Posterior vena cava (tissue), 2 donors: Measurements from ENCODE around the gene HSD17B12. TPM values are rescaled to one million over a fixed set of nuclear protein-coding genes. Genes with fewer than 3 reads are reported as not detected.

Experiments
- DNase-seq: peaks from one replicate; pipeline ENCODE4 v3.0.0-alpha.2; 2020; ENCODE audit warnings: low spot score
- intact Hi-C, 2 donors: fragments of 100-400 bp; cut with DNase I; formaldehyde crosslinking; loops; one replicate each; pipeline versions ENCODE4 v1.14.1 to v1.14.2; 2022 to 2023
- total RNA-seq, 2 donors: library from RNA; stranded (reverse); fragmentation: NEBNext Ultra II Directional; extraction: Animal tissue kit (Norgen Biotek cat#: 25700); gene quantifications; one replicate each; pipeline ENCODE4 v1.2.1, GENCODE V29; 2021
- donor health status: DM: yes; HTN: yes; CAD: no.
- donor health status: DM: yes; HTN: yes; CAD: no.

The HSD17B12 gene
- total RNA-seq, 2 donors from 2014 or later: 80.7 to 85.4 TPM

DNA sequence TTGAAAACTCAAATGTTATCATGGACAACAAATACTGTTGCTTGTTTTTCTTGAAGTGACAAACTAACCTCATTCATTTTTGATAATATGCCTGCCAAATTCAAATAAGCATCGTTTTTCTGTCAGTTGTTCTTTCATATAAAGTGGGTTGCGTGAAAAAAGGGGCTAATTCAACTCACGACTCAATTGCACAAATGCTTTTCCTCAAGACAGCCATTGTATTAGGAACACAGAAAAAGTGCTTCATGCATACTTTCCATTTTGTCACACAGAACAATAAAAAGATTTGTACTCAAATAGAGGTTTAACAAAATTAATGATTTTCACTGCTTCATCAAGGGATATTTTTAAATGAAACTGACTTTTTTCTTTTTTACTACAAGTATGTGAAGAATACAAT, 105.5 kb downstream of the HSD17B12 start:
- no peak for DNase-seq
- intact Hi-C loops: no loop called here

- intact Hi-C loops: no loop called here
- no peak for DNase-seq
Observed at GRCh38 chr11:43787824-43788223, 107.3 kb downstream of the HSD17B12 start.

DNA sequence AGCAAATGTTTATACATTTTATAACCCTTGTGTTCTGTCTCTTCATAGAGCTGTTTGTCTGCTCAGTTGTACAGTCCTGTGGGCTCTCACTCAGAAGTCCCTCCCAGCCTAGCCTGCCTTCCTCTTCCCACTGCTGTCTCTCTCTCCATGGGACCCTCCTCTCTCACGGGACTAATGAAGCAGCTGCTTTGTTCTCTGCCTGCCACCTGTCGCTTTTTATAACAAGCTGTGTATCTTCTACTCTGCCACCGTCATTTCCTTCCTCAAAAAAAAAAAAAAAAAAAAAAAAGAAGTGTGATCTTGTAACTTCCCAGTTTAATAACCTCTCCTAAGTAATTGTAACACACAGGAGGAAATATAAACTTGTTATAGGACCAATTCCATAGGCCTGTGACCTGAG, 107.9 kb downstream of the HSD17B12 start:
- no peak for DNase-seq
- intact Hi-C loops: no loop called here

- intact Hi-C loops: loop anchor here in 1 of 2 donors (10.0 kb wide), 1 partner anchor 175 kb away; no protein-coding TSS in a partner anchor
Observed at GRCh38 chr11:43789700-43790443, 109.3 kb downstream of the HSD17B12 start.

DNA sequence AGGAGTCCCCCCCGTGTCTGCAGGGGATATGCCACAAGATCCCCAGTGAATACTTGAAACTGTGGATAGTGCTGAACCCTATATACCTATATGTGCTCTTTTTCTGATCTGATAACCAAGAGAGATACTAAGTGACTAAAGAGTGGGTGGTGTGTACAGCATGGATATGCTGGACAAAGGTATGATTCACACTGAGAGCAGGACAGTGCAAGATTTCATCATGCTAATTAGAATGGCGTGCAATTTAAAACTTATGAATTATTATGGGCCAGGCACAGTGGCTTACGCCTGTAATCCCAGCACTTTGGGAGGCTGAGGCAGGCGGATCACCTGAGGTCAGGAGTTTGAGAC, 109.9 kb downstream of the HSD17B12 start:
- no peak for DNase-seq
- intact Hi-C loops: loop anchor here in 1 of 2 donors (10.0 kb wide), 1 partner anchor 176 kb away; no protein-coding TSS in a partner anchor

More at GRCh38 chr11:43789700-43790443, 109.3 kb downstream of the HSD17B12 start:
- DNase-seq: peak; percentile 67

GRCh38 chr11:43797337-43797736, 116.8 kb downstream of the HSD17B12 start:
- DNase-seq: no peak
- intact Hi-C loops: loop anchor here in 1 of 2 donors (10.0 kb wide), 1 partner anchor 183 kb away; no protein-coding TSS in a partner anchor

DNA sequence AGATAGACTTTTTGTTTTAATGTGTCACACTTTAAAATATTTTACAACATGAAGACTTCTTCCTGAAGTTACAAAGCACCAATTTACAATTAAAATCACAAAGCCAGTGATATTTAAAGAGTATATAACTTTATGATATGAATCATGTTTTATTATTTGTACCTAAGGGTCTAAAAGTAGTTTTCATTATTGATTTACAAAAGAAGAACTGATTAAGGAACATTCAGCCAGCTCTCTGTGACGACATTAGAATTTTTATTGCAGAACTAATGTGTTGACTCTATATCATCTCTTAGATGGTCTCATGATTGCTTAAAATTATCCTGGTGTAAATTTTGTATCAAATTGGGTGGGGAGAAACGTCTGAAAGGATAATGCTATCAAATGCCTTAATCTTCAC, 117.3 kb downstream of the HSD17B12 start:
- DNase-seq: no peak
- intact Hi-C loops: loop anchor here in 1 of 2 donors (10.0 kb wide), 1 partner anchor 183 kb away; no protein-coding TSS in a partner anchor

GRCh38 chr11:43802509-43802908, 122.0 kb downstream of the HSD17B12 start:
- intact Hi-C loops: no loop called here

DNA sequence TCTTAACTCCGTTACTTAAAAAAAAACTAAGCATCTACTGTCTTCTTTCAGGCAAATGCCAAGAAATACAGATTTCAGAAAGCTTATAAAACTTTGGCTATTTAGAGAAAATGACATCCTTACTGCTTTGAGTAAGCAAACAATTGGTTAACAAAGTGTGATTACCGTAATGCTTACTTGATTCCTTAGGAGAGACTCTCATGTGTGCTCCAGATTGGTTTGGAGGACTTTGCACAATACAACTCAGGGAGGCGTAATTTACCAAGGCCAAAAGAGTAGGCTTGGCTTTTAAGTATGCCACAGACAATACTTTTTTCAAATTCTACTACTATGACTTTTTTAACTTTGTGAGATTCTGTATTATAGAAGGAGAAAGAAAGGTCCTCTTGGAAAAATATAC, 123.2 kb downstream of the HSD17B12 start:
- intact Hi-C loops: no loop called here
- DNase-seq: no peak

More at GRCh38 chr11:43802509-43802908, 122.0 kb downstream of the HSD17B12 start:
- DNase-seq: no peak

DNA sequence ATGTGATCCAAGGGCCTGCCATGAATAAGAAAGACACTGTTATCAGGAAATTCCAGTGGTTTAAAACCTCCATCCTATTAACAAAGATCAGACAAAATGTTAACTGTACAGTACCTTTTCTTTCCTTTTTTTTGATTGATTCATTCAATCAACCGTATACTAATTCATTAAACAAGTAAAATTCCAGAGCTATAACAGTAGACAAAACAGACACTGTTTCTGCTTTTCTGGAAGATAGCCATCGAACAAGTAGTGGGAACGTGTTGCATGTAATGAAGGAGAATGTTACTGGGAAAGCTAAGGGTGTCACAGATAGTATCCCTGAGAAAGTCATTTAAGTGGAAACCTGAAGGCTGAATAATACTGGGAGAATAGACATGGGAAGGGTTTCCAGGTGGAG, 126.4 kb downstream of the HSD17B12 start:
- DNase-seq: no peak
- intact Hi-C loops: no loop called here

DNA sequence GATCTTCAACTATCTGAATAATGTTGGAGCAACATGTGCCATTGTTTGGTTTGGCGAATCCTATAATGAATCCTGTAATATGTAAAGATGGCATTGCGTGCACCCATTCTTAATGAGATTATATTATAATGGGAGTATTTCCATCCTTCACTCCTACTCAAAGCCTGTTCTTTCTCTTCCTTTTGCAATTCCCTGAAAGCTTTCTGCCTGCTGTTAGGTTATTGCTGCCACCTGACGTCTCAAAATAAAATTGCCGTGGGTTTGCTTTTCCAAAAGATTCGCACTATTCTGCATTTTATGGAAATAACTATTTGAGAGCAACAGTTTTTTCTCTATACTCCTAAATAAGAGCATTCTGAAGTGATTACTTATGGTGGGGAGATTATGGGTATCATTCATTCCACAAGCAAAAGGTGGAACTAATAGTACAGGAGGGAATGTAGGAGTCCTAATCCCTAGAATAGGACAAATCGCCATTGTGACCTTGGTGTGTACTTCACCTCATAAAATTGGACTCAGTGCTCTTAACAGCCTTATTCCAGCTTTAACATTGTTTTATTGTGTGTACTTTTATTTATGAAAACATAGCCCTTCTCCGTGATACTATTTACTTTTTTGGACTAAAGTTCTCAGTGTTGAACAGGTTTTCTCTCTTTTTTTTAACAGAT, 130.5 kb downstream of the HSD17B12 start:
- DNase-seq: no peak
- intact Hi-C loops: no loop called here

DNA sequence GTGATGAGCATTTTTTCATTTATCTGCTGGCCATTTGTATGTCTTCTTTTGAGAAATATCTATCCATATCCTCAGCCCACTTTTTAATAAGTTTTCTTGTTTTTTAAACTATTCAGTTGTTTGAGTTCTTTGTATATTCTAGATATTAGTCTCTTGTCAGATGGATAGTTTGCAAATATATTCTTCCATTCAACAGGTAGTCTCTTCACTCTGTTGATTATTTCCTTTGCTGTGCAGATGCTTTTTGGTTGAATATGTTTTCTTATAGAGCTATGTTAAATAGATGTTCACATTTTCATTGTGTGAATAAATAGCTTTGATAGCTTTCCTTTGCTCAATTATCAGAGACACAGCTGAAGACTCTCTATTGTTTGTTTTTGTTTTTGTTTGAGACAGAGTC, 131.9 kb downstream of the HSD17B12 start:
- intact Hi-C loops: no loop called here
- no peak for DNase-seq

DNA sequence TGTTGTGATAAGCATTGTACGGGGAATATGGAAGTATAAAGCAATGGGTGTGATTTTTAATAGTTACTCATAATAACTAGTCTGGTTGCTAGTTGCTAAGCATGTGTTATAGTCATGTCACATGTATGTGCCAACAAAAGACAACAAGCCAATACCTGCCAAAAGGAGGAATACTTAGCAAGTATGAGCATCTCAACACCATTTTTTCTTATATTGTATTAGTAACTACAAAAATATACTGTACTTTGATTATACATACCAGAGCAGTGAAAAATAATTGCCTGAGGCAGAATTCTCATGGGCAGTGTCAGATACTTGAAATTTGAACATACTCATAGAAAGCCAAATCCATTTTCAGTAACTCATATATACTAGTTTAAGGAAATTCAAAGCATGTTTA, 137.7 kb downstream of the HSD17B12 start:
- intact Hi-C loops: no loop called here
- DNase-seq: no peak

GRCh38 chr11:43819926-43820325, 139.4 kb downstream of the HSD17B12 start:
- intact Hi-C loops: no loop called here
- DNase-seq: no peak

DNA sequence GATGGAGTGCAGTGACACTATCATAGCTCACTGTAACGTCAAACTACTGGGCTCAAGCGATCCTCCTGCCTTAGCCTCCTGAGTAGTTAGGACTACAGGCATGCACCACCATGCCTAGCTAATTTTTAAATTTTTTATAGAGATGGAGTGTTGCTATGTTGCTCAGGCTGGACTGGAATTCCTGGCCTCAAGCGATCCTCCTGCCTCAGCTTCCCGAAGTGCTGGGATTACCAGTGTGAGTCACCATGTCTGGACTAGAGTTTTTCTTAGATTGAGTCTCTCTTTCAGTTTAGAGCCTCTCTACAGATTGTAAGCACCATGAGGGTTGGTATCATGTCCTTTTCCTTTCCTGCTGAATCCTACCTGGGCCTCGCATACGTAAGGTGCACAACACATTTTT, 142.8 kb downstream of the HSD17B12 start:
- intact Hi-C loops: no loop called here
- DNase-seq: no peak

DNA sequence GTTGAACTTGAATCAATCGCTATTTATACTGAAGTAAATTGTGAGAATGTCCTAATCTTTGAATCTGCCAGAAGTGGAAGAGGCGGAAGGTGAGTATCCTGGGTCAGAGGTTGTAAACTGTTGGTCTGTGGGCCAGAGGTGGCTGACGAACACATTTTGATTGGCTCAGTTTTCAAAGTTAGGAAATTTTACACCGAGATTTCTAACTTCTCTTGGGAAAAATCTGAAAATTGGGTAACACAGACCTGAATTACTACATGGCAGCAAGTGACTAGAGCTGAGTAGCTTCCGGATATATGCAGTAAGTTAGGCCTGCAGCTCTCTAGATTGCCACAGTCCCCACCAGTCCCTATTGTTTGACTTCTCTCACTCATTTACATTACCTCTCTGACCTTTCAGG, 143.3 kb downstream of the HSD17B12 start:
- intact Hi-C loops: no loop called here
- no peak for DNase-seq

DNA sequence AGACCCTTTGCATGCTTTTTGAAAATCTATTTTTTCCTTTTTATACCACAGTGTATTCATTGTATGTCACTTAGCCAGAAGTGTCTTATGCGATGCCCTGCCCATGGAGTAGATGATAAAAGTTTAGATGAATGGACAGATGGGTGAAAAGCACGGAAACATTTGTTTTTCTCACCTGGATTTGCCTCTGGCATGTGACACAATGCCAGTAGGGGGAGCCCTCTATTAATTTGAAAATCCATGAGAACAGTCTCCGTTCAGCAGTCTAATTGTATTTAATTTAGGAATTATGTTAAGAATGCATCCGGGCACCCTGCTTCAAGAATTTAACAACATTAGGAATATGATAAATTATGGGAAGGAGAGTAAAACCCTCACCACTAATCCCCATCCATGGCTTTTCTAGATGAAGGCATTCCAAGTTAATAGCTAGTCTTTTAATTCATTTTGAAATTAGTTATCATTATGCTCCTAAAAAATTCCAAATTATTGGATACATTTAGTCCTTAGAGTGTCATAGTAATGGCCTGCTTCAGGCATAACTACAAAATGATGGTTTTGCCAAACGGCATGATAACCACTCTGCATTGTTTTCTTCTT, 144.8 kb downstream of the HSD17B12 start:
- DNase-seq: no peak
- intact Hi-C loops: no loop called here

- intact Hi-C loops: no loop called here
- DNase-seq: no peak
Observed at GRCh38 chr11:43830928-43831440, 150.4 kb downstream of the HSD17B12 start.

DNA sequence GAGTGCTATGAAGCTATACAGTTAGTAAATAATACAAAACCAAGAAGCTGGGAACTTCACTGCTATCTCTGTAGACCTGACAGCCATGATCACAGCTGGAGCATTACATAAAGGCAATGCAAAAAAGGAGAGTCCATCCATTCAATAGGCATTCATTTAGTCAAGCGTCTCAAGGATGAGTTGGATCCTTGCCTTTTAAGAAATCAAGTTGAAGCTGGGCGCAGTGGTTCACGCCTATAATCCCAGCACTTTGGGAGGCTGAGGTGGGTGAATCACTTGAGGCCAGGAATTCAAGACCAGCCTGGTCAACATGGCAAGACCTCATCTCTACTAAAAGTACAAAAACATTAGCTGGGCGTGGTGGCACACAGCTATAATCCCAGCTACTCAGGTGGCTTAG, 152.0 kb downstream of the HSD17B12 start:
- intact Hi-C loops: no loop called here
- DNase-seq: no peak

- intact Hi-C loops: no loop called here
- no peak for DNase-seq
Observed at GRCh38 chr11:43833657-43834073, 153.1 kb downstream of the HSD17B12 start.
